ENCODE results near the gene CD300LG.

The CD300LG gene

DNA sequence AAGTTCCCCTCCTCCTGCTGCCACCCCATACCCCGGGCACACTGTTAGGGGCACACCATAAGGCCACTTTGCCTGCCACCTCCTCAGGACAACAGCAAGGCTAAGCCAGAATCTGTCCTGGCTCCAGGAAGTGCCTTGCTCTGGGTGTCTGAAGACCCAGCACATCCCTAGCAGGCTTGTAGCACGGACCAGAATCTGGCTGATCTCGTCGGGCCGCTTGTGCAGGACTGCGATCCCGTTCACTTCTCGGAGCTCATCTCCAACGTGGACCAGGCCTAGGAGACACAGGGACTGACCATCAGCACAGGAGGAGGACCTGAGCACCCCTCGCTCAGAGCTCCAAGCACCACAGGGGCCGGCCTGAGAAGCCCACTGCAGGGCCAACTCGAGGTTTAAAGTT lies 21.4 kb upstream of the CD300LG start:
- Histone ChIP-seq H3K4me3 (ENCODE audit: low read length) (no peak overlapping the region), H3K4me2 (ENCODE audit: low read length) (no peak overlapping the region)

GRCh38 chr17:43826206-43826605 lies 20.8 kb upstream of the CD300LG start:
- H3K27me3 ChIP-seq (ENCODE audit: control insufficient read depth, insufficient read depth, low read length) = no peaks in the 10 kb centered on the region
- no peaks in the 10 kb centered on the region for H3K9me3 ChIP-seq (replicated peaks; ENCODE audit: low read length)
- no peak overlapping the region for H3K9ac ChIP-seq (ENCODE audit: low read depth, low read length)
- no peaks in the 10 kb centered on the region for H3K4me1 ChIP-seq (ENCODE audit: control insufficient read depth, insufficient read depth, low read length)
- no peak overlapping the region for H3K4me2 ChIP-seq (ENCODE audit: low read length)
- H3K36me3 ChIP-seq (ENCODE audit: insufficient read depth, low read length) = peaks cover 46% of the 10 kb centered on the region
- no peak overlapping the region for H3K4me3 ChIP-seq (ENCODE audit: low read length)

More for the DNA sequence above, 21.4 kb upstream of the CD300LG start:
- Histone ChIP-seq H3K36me3 (ENCODE audit: insufficient read depth, low read length) (peaks cover 39% of the 10 kb centered on the region), H3K9ac (ENCODE audit: low read depth, low read length) (no peak overlapping the region), H3K27me3 (ENCODE audit: control insufficient read depth, insufficient read depth, low read length) (no peaks in the 10 kb centered on the region), H3K4me1 (ENCODE audit: control insufficient read depth, insufficient read depth, low read length) (no peaks in the 10 kb centered on the region), H3K9me3 (replicated peaks; ENCODE audit: low read length) (no peaks in the 10 kb centered on the region)

- H3K9ac ChIP-seq (ENCODE audit: low read depth, low read length) = no peak overlapping the region
- peaks cover 42% of the 10 kb centered on the region for H3K36me3 ChIP-seq (ENCODE audit: insufficient read depth, low read length)
- no peaks in the 10 kb centered on the region for H3K9me3 ChIP-seq (replicated peaks; ENCODE audit: low read length)
Measured at GRCh38 chr17:43827596-43827995, 19.4 kb upstream of the CD300LG start.

GRCh38 chr17:43829738-43830137 lies 17.2 kb upstream of the CD300LG start:
- H3K36me3 ChIP-seq (ENCODE audit: insufficient read depth, low read length) = peaks cover 36% of the 10 kb centered on the region
- H3K4me1 ChIP-seq (ENCODE audit: control insufficient read depth, insufficient read depth, low read length) = peaks cover 16% of the 10 kb centered on the region
- H3K4me3 ChIP-seq (ENCODE audit: low read length) = no peak overlapping the region
- no peaks in the 10 kb centered on the region for H3K27me3 ChIP-seq (ENCODE audit: control insufficient read depth, insufficient read depth, low read length)
- H3K9ac ChIP-seq (ENCODE audit: low read depth, low read length) = no peak overlapping the region
- no peak overlapping the region for H3K4me2 ChIP-seq (ENCODE audit: low read length)
- no peaks in the 10 kb centered on the region for H3K9me3 ChIP-seq (replicated peaks; ENCODE audit: low read length)

More at GRCh38 chr17:43827596-43827995, 19.4 kb upstream of the CD300LG start:
- Histone ChIP-seq H3K4me1 (ENCODE audit: control insufficient read depth, insufficient read depth, low read length) (peaks cover 8% of the 10 kb centered on the region), H3K27me3 (ENCODE audit: control insufficient read depth, insufficient read depth, low read length) (no peaks in the 10 kb centered on the region), H3K4me3 (ENCODE audit: low read length) (no peak overlapping the region), H3K4me2 (ENCODE audit: low read length) (no peak overlapping the region)

- H3K4me1 ChIP-seq (ENCODE audit: control insufficient read depth, insufficient read depth, low read length) = peaks cover 16% of the 10 kb centered on the region
Measured at GRCh38 chr17:43830510-43831140, 16.4 kb upstream of the CD300LG start.

DNA sequence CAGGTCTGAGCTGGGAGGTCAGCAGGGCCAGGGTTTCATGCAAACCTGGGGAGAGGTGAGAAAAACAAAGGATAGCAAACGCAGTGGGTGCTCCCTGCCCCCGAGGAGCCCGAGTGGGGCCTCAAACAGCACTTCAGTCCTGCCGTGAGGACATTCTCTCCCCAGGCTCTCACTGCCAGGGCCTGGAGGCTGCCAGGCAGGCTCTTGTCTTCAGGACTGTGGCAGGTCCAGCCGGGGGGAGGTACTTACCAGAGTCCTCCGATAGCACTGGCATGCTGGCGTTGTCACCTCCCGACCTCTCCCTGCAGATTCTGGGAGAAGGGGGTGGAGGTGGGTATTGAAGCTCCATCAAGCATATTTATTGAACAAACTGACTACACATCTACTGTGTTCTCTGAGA lies 15.3 kb upstream of the CD300LG start:
- Histone ChIP-seq H3K27me3 (ENCODE audit: control insufficient read depth, insufficient read depth, low read length) (no peaks in the 10 kb centered on the region), H3K4me1 (ENCODE audit: control insufficient read depth, insufficient read depth, low read length) (peaks cover 16% of the 10 kb centered on the region), H3K4me3 (ENCODE audit: low read length) (peak overlapping the region; percentile 75), H3K9ac (ENCODE audit: low read depth, low read length) (no peak overlapping the region), H3K4me2 (ENCODE audit: low read length) (peak overlapping the region; percentile 98), H3K9me3 (replicated peaks; ENCODE audit: low read length) (no peaks in the 10 kb centered on the region), H3K36me3 (ENCODE audit: insufficient read depth, low read length) (peaks cover 32% of the 10 kb centered on the region)

More at GRCh38 chr17:43830510-43831140, 16.4 kb upstream of the CD300LG start:
- Histone ChIP-seq H3K36me3 (ENCODE audit: insufficient read depth, low read length) (peaks cover 33% of the 10 kb centered on the region), H3K9ac (ENCODE audit: low read depth, low read length) (no peak overlapping the region), H3K27me3 (ENCODE audit: control insufficient read depth, insufficient read depth, low read length) (no peaks in the 10 kb centered on the region), H3K9me3 (replicated peaks; ENCODE audit: low read length) (no peaks in the 10 kb centered on the region), H3K4me3 (ENCODE audit: low read length) (no peak overlapping the region), H3K4me2 (ENCODE audit: low read length) (no peak overlapping the region)

DNA sequence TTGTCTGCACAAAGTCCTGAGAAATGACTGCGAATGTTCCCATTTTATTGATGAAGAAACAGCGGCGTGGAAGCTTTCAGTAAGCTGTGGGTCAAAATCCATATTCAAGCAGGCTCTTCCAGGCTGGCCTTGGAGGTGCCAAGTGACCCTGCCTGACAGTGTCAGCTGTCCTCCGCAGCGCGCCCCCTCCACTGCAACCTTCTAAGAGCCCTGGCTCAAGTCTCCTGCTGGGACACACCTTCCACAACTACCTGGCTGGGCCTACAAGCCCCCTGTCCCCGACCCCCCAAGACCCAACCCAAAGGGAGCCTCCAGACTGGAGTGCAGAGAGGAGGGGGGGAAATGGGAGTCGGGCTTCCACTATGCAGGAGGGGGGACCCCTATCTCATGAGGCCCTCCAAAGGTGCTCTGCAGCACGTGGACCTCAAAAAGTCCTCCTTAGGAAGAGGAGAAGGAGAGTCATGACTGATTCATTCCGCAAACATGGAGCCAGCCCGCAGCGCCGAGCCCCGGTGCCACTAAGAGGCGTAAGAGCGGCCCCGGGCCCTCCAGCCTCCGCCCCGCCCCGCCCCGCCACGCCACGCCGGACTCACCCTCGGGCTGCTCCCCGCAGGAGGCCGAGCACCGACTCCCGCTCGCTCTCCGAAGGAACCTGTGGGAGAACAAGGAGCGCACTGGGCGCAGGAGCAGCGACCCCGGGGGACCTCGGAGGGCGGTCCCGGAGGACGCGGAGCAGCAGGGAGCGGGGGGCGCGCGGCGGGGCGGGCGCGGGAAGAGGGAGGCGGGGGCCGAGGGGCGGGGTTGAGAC lies 14.6 kb upstream of the CD300LG start:
- Histone ChIP-seq H3K36me3 (ENCODE audit: insufficient read depth, low read length) (peaks cover 32% of the 10 kb centered on the region), H3K4me3 (ENCODE audit: low read length) (peak overlapping the region; percentile 75), H3K4me2 (ENCODE audit: low read length) (peak overlapping the region; percentile 98), H3K4me1 (ENCODE audit: control insufficient read depth, insufficient read depth, low read length) (peaks cover 16% of the 10 kb centered on the region), H3K27me3 (ENCODE audit: control insufficient read depth, insufficient read depth, low read length) (no peaks in the 10 kb centered on the region), H3K9me3 (replicated peaks; ENCODE audit: low read length) (no peaks in the 10 kb centered on the region), H3K9ac (ENCODE audit: low read depth, low read length) (peak overlapping the region; percentile 69)

DNA sequence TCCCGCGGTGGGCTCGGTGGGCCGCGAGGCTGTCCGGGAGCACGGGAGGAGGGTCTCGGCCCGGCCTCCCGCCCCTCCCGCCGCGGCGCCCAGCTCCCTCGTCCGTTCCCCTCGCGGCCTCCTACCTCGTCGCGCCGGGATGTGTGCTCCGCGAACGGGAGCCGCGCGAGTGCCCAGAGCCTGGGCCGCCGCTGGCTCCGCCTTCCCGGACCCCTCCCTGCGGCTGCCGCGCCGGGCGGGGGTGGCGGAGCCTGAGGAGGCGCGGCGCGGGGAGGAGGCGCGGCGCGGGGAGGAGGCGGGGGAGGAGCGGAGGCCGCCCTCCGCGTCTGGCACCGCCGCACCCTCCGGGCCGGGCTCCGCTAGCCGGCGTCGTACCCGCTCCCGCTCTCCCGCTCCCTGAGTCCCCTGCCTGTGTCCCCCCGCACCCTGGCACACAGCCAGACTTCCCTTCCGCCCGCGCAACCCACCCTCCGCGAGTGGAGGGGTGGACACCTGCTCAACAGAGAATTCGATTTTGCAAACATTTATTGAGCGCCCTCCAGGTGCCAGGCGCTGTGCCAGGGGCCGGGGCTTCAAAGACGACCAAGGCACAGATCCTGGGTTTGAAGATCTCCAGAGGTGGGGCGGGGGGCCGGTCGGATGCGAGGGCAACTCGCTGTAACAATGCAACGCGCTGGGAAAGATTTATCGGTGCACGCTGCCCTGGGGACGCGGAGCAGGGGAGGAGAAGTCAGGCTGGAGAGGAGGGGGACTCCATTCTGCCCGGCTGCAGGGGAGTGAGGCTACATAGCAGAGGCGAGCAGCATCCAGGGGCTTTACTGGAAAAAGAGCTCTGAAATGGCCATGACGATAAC lies 13.8 kb upstream of the CD300LG start, which contains the start of gene MPP3:
Gene MPP3 (minus strand): TSS at position 171 of the 854 bp plus-strand sequence. CDS start 1,240 bp downstream, outside the sequence.
- Histone ChIP-seq H3K36me3 (ENCODE audit: insufficient read depth, low read length) (peaks cover 26% of the 10 kb centered on the region), H3K9ac (ENCODE audit: low read depth, low read length) (peak within 1 kb of the TSS; percentile 69), H3K4me3 (ENCODE audit: low read length) (peak within 1 kb of the TSS; percentile 75), H3K9me3 (replicated peaks; ENCODE audit: low read length) (no peaks in the 10 kb centered on the region), H3K4me2 (ENCODE audit: low read length) (peak within 1 kb of the TSS; percentile 98), H3K4me1 (ENCODE audit: control insufficient read depth, insufficient read depth, low read length) (peaks cover 16% of the 10 kb centered on the region), H3K27me3 (ENCODE audit: control insufficient read depth, insufficient read depth, low read length) (peaks cover 4% of the 10 kb centered on the region)

GRCh38 chr17:43834106-43834505 lies 12.9 kb upstream of the CD300LG start:
- Histone ChIP-seq H3K27me3 (ENCODE audit: control insufficient read depth, insufficient read depth, low read length) (peaks cover 4% of the 10 kb centered on the region), H3K9me3 (replicated peaks; ENCODE audit: low read length) (no peaks in the 10 kb centered on the region), H3K4me1 (ENCODE audit: control insufficient read depth, insufficient read depth, low read length) (peaks cover 16% of the 10 kb centered on the region), H3K4me2 (ENCODE audit: low read length) (no peak overlapping the region), H3K4me3 (ENCODE audit: low read length) (no peak overlapping the region), H3K9ac (ENCODE audit: low read depth, low read length) (no peak overlapping the region), H3K36me3 (ENCODE audit: insufficient read depth, low read length) (peaks cover 17% of the 10 kb centered on the region)

- Histone ChIP-seq H3K9ac (ENCODE audit: low read depth, low read length) (no peak overlapping the region), H3K36me3 (ENCODE audit: insufficient read depth, low read length) (no peaks in the 10 kb centered on the region), H3K4me2 (ENCODE audit: low read length) (no peak overlapping the region), H3K4me3 (ENCODE audit: low read length) (no peak overlapping the region), H3K4me1 (ENCODE audit: control insufficient read depth, insufficient read depth, low read length) (peaks cover 13% of the 10 kb centered on the region), H3K27me3 (ENCODE audit: control insufficient read depth, insufficient read depth, low read length) (peaks cover 15% of the 10 kb centered on the region), H3K9me3 (replicated peaks; ENCODE audit: low read length) (no peaks in the 10 kb centered on the region)
Measured at GRCh38 chr17:43839670-43840108, 7.3 kb upstream of the CD300LG start.

GRCh38 chr17:43840814-43841213 lies 6.2 kb upstream of the CD300LG start:
- H3K36me3 ChIP-seq (ENCODE audit: insufficient read depth, low read length) = no peaks in the 10 kb centered on the region
- H3K9ac ChIP-seq (ENCODE audit: low read depth, low read length) = no peak overlapping the region
- H3K4me2 ChIP-seq (ENCODE audit: low read length) = no peak overlapping the region
- H3K9me3 ChIP-seq (replicated peaks; ENCODE audit: low read length) = no peaks in the 10 kb centered on the region
- H3K4me1 ChIP-seq (ENCODE audit: control insufficient read depth, insufficient read depth, low read length) = peaks cover 13% of the 10 kb centered on the region
- peaks cover 15% of the 10 kb centered on the region for H3K27me3 ChIP-seq (ENCODE audit: control insufficient read depth, insufficient read depth, low read length)
- no peak overlapping the region for H3K4me3 ChIP-seq (ENCODE audit: low read length)
